GM12878 (cell line): Measurements from ENCODE around the gene GTPBP10. TPM values are rescaled to one million over a fixed set of nuclear protein-coding genes. Genes with fewer than 3 reads are reported as not detected.
"Not testable (repeated sequence)": the region's sequence is repeated elsewhere in the genome, so short reads cannot be mapped to it uniquely, and the experiment has no call there.

ENCODE experiments used
- ATAC-seq: fragments of 200-7000 bp; cut with Tn5 transposase; 3 replicates; pipeline ENCODE4 v1.9.1; 2020; ENCODE audit warnings: mild to moderate bottlenecking, moderate library complexity
- BruUV-seq: library from RNA; stranded (reverse); fragments of 400-500 nt; replicated peaks from 2 replicates; lab custom pipeline; 2021; lab: Mats Ljungman, UMichigan
- CTCF ChIA-PET: fragments of 300-600 bp; sonication (Branson Sonifier 250); formaldehyde crosslinking; extraction: SDS; loops from one replicate; lab custom pipeline; 2021; ENCODE audit warnings: inconsistent platforms; lab: Yijun Ruan, JAX
- POLR2A ChIA-PET: fragments of 350-600 bp; formaldehyde crosslinking; extraction: SDS; loops from one replicate; lab custom pipeline; 2021; ENCODE audit warnings: inconsistent platforms; lab: Charles Lee
- RAD21 ChIA-PET: fragments of 300-600 bp; sonication (Branson Sonifier 250); formaldehyde crosslinking; loops from one replicate; lab custom pipeline; 2023; ENCODE audit warnings: antibody characterized with exemption; ENCODE audit not compliant: unreplicated experiment; lab: Charles Lee
- SMC1A ChIA-PET: fragments of 300-600 bp; sonication (Branson Sonifier 250); formaldehyde crosslinking; loops from one replicate; lab custom pipeline; 2023; ENCODE audit not compliant: unreplicated experiment, uncharacterized antibody; lab: Charles Lee
- DNase-seq: peaks from one replicate; pipeline ENCODE4 v3.0.0-alpha.2; 2011; ENCODE audit warnings: low read depth, low spot score
- FAIRE-seq: peaks from 3 replicates; lab custom pipeline; 2011; peaks lifted over from hg19 to GRCh38; lab: Jason Lieb, UNC
- H2AFZ ChIP-seq: 2 replicates; pipeline ENCODE4 v1.6.0; 2011; ENCODE audit warnings: low read depth, low read length, control low read depth; ENCODE audit not compliant: control insufficient read depth
- H3K27ac ChIP-seq: 2 replicates; pipeline ENCODE4 v1.5.1; 2011; ENCODE audit warnings: control low read depth; ENCODE audit not compliant: control insufficient read depth, insufficient read depth
- H3K27me3 ChIP-seq, 2 experiments: replicated peaks in 1 of 2; 2 replicates each; pipeline versions ENCODE4 v1.6.0 to v1.6.1; 2011; ENCODE audit warnings: low read length in 1 of 2; ENCODE audit not compliant: control insufficient read depth in 2 of 2, insufficient read depth in 2 of 2
- H3K36me3 ChIP-seq, 2 experiments: 2 replicates each; pipeline ENCODE4 v1.5.1; 2011; ENCODE audit warnings: low read length in 1 of 2; ENCODE audit not compliant: control insufficient read depth in 2 of 2, insufficient read depth in 2 of 2
- H3K4me1 ChIP-seq: 2 replicates; pipeline ENCODE4 v1.6.1; 2011; ENCODE audit warnings: mild to moderate bottlenecking, low read length, moderate library complexity, mixed read lengths; ENCODE audit not compliant: control insufficient read depth, insufficient read depth
- H3K4me2 ChIP-seq: 2 replicates; pipeline ENCODE4 v1.6.0; 2011; ENCODE audit warnings: control low read depth; ENCODE audit not compliant: control insufficient read depth, insufficient read depth
- H3K4me3 ChIP-seq: fragments of 200-600 bp; sonication (generic); 2 replicates; pipeline ENCODE4 v1.5.1; 2016
- H3K79me2 ChIP-seq: 2 replicates; pipeline ENCODE4 v1.6.0; 2011; ENCODE audit warnings: low read length; ENCODE audit not compliant: control insufficient read depth, insufficient read depth
- H3K9ac ChIP-seq: 2 replicates; pipeline ENCODE4 v1.8.0; 2011; ENCODE audit warnings: low read length, control low read depth, mixed read lengths; ENCODE audit not compliant: control insufficient read depth, insufficient read depth
- H3K9me3 ChIP-seq: replicated peaks from 3 replicates; pipeline ENCODE4 v1.5.1; 2011; ENCODE audit warnings: mild to moderate bottlenecking, low read length; ENCODE audit not compliant: control insufficient read depth, insufficient read depth
- H4K20me1 ChIP-seq: 2 replicates; pipeline ENCODE4 v1.6.0; 2011; ENCODE audit not compliant: control insufficient read depth, insufficient read depth
- ATF7 ChIP-seq: fragments of 450-650 bp; IDR thresholded peaks from 2 replicates; pipeline ENCODE4 v1.6.1; 2016; ENCODE audit warnings: low read depth, mild to moderate bottlenecking
- EZH2 ChIP-seq: IDR thresholded peaks from 2 replicates; pipeline ENCODE4 v1.6.1; 2012; ENCODE audit warnings: low read depth, mild to moderate bottlenecking, control low read depth, inconsistent platforms, low read length, borderline replicate concordance; ENCODE audit not compliant: control insufficient read depth
- JUND ChIP-seq: IDR thresholded peaks from 2 replicates; pipeline ENCODE4 v1.6.1; 2012; ENCODE audit warnings: low read depth, mild to moderate bottlenecking, low read length, improper control_type of control experiment, moderate library complexity
- MYB ChIP-seq: fragments of 150-350 bp; IDR thresholded peaks from 2 replicates; pipeline ENCODE4 v1.6.1; 2014; ENCODE audit warnings: mild to moderate bottlenecking, low read depth, low read length, borderline replicate concordance
- NKRF ChIP-seq: fragments of 450-650 bp; conservative IDR thresholded peaks from 2 replicates; pipeline ENCODE4 v1.6.1; 2017; ENCODE audit warnings: mild to moderate bottlenecking, moderate library complexity
- RCOR1 ChIP-seq: conservative IDR thresholded peaks from 2 replicates; pipeline ENCODE4 v1.6.1; 2012; ENCODE audit warnings: low read depth, low read length, improper control_type of control experiment
- YBX1 ChIP-seq: fragments of 450-650 bp; IDR thresholded peaks from 2 replicates; pipeline ENCODE4 v1.6.1; 2016; ENCODE audit warnings: antibody characterized with exemption
- ZNF622 ChIP-seq: fragments of 450-650 bp; IDR thresholded peaks from 2 replicates; pipeline ENCODE4 v1.6.1; 2017; ENCODE audit warnings: mild to moderate bottlenecking, inconsistent platforms
- WGBS: methylation state at CpG from one replicate; pipeline ENCODE4 v1.1.6; 2016; ENCODE audit warnings: low lambda C conversion rate; ENCODE audit not compliant: insufficient replicate concordance, insufficient coverage; ENCODE audit errors: missing lambda C conversion rate; 5-methylcytosine and 5-hydroxymethylcytosine counted together
- in situ Hi-C: fragments of 300-500 bp; cut with MboI; formaldehyde crosslinking; loops from 9 replicates; pipeline ENCODE4 v1.14.3; 2018; ENCODE audit warnings: mixed read lengths
- intact Hi-C: fragments of 100-400 bp; cut with micrococcal nuclease; formaldehyde crosslinking; loops from one replicate; pipeline ENCODE4 v1.14.2; 2022; ENCODE audit not compliant: unreplicated experiment
- polyA plus RNA-seq, 11 experiments: library from polyadenylated mRNA; depleted of rRNA in 4 of 11; unstranded in 6 of 11; stranded (reverse) in 5 of 11; fragments of >200 nt; fragmentation: Nextera tagmentation in 4 of 11; fragmentation: Illumina TruSeq in 1 of 11; extraction: Ambion mirVana in 4 of 11; extraction: Trizol in 1 of 11; gene quantifications; 1 replicate in 1 of 11; 2 replicates in 10 of 11; pipeline versions ENCODE4 v1.2.1 to v1.2.3, GENCODE V29; 2011 to 2016; ENCODE audit warnings: inconsistent platforms in 2 of 11, missing spikeins in 2 of 11, low read depth in 1 of 11
- total RNA-seq, 4 experiments: library from RNA; depleted of rRNA in 3 of 4; stranded (reverse); fragments of >200 nt in 3 of 4; fragmentation: Illumina TruSeq in 1 of 4; extraction: Trizol in 1 of 4; gene quantifications; 2 replicates each; pipeline versions ENCODE4 v1.2.1 to v1.2.3, GENCODE V29; 2013 to 2021
- TF ChIP-seq, protein P1 (sequence below): fragments of 150-350 bp; IDR thresholded peaks from 2 replicates; pipeline ENCODE4 v1.6.1; 2014; ENCODE audit warnings: mild to moderate bottlenecking, low read depth, low read length
- TF ChIP-seq, protein P2 (sequence below): fragments of 450-650 bp; IDR thresholded peaks from 2 replicates; pipeline ENCODE4 v1.6.1; 2017; ENCODE audit warnings: antibody characterized with exemption, mild to moderate bottlenecking, moderate library complexity

Gene GTPBP10
- total and polyA plus RNA-seq, 10 of the 15 experiments (the other 5 are each of a cell fraction or from before 2014, with no cell fraction given): 10.1 to 41.0 (median 33.0) TPM

DNA sequence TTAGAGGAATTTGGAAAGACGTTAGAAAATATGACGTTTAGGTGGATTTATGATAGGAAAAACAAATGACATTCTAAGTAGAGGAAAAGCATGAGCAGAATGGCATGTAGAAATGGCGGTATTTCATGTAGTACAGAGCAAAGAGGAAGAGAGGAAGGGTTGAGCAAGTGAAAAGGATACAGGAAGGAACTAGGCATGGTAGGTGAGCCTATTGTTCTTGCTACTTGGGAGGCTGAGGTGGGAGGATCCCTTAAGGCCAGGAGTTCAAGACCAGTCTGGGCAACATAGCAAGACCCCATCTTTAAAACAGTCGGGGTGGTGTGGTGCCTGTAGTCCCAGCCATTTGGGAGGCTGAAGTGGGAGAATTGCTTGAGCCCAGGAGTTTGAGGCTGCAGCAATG lies 1.2 kb downstream of the GTPBP10 start (continued):
- TF ChIP-seq, protein P1, sequence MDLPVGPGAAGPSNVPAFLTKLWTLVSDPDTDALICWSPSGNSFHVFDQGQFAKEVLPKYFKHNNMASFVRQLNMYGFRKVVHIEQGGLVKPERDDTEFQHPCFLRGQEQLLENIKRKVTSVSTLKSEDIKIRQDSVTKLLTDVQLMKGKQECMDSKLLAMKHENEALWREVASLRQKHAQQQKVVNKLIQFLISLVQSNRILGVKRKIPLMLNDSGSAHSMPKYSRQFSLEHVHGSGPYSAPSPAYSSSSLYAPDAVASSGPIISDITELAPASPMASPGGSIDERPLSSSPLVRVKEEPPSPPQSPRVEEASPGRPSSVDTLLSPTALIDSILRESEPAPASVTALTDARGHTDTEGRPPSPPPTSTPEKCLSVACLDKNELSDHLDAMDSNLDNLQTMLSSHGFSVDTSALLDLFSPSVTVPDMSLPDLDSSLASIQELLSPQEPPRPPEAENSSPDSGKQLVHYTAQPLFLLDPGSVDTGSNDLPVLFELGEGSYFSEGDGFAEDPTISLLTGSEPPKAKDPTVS: no peak
- TF ChIP-seq RCOR1 (no peak), MYB (no peak), EZH2 (no peak)
- TF ChIP-seq, all 136 proteins: peak for 0

GRCh38 chr7:90349305-90349704 lies 2.8 kb downstream of the GTPBP10 start:
- ATAC-seq (no peak), DNase-seq (no peak), FAIRE-seq (no peak)
- in situ Hi-C loops: loop anchor here (5.0 kb wide), 1 partner anchor 53 kb away; the partner anchor contains the start of gene CLDN12
- ChIA-PET RAD21 (no interaction called here), POLR2A (no interaction called here), CTCF (no interaction called here), SMC1A (interaction anchor here (1.5 kb wide), 1 partner anchor 62 kb away, joined by 4 read pairs; no protein-coding TSS in a partner anchor)
- H4K20me1 ChIP-seq: no peaks in the 10 kb centered on the region
- BruUV-seq: no TSS peak
- intact Hi-C loops: no loop called here
- peaks cover 6% of the 10 kb centered on the region; the same call in 1 of the 2 replicates for H3K4me1 ChIP-seq
- H3K4me3 ChIP-seq: no peak overlapping the region
- H3K27me3 ChIP-seq: no peaks in the 10 kb centered on the region
- TF ChIP-seq, protein P2, sequence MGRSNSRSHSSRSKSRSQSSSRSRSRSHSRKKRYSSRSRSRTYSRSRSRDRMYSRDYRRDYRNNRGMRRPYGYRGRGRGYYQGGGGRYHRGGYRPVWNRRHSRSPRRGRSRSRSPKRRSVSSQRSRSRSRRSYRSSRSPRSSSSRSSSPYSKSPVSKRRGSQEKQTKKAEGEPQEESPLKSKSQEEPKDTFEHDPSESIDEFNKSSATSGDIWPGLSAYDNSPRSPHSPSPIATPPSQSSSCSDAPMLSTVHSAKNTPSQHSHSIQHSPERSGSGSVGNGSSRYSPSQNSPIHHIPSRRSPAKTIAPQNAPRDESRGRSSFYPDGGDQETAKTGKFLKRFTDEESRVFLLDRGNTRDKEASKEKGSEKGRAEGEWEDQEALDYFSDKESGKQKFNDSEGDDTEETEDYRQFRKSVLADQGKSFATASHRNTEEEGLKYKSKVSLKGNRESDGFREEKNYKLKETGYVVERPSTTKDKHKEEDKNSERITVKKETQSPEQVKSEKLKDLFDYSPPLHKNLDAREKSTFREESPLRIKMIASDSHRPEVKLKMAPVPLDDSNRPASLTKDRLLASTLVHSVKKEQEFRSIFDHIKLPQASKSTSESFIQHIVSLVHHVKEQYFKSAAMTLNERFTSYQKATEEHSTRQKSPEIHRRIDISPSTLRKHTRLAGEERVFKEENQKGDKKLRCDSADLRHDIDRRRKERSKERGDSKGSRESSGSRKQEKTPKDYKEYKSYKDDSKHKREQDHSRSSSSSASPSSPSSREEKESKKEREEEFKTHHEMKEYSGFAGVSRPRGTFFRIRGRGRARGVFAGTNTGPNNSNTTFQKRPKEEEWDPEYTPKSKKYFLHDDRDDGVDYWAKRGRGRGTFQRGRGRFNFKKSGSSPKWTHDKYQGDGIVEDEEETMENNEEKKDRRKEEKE: no peak
- no peak for TF ChIP-seq ZNF622
- TF ChIP-seq NKRF: no peak
- no peak for TF ChIP-seq YBX1
- TF ChIP-seq JUND: no peak
- no peak for TF ChIP-seq ATF7
- H2AFZ ChIP-seq: no peak overlapping the region
- H3K9ac ChIP-seq: no peak overlapping the region
- peaks cover 29% of the 10 kb centered on the region for H3K79me2 ChIP-seq
- H3K9me3 ChIP-seq: no peaks in the 10 kb centered on the region; the same call in 2 of the 3 replicates
- peaks cover 0 to 4% of the 10 kb centered on the region in 2 experiments; a peak in 1 of 4 replicates for H3K36me3 ChIP-seq
- no peak overlapping the region for H3K27ac ChIP-seq
- H3K4me2 ChIP-seq: no peak overlapping the region
- WGBS: 96% methylated on average over 4 of the region's 4 CpGs

DNA sequence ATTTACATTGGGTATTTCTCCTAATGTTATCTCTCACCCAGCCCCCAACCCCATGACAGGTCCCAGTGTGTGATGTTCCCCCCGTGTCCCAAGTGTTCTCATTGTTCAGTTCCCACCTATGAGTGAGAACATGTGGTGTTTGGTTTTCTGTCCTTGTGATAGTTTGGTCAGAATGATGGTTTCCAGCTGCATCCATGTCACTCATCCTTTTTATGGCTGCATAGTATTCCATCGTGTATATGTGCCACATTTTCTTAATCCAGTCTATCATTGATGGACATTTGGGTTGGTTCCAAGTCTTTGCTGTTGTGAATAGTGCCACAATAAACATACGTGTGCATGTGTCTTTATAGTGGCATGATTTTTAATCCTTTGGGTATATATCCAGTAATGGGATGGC lies 3.5 kb downstream of the GTPBP10 start:
- H4K20me1 ChIP-seq, DNase-seq, H3K4me1 ChIP-seq, intact Hi-C loops, H3K36me3 ChIP-seq, FAIRE-seq, ATAC-seq, H3K27ac ChIP-seq, BruUV-seq, RAD21 ChIA-PET, H3K4me3 ChIP-seq, CTCF ChIA-PET, H2AFZ ChIP-seq, H3K9ac ChIP-seq, H3K9me3 ChIP-seq, in situ Hi-C loops, POLR2A ChIA-PET, H3K4me2 ChIP-seq, H3K27me3 ChIP-seq: not testable (repeated sequence)
- 97% methylated on average over 3 of the region's 3 CpGs for WGBS
- peaks cover 29% of the 10 kb centered on the region for H3K79me2 ChIP-seq
- SMC1A ChIA-PET: interaction anchor here (1.2 to 1.5 kb wide), 3 partner anchors 32 to 78 kb away, joined by 3 to 4 read pairs (median 4); no protein-coding TSS in a partner anchor
